Measurements from ENCODE around the gene IFT80. TPM values are rescaled to one million over a fixed set of nuclear protein-coding genes. Genes with fewer than 3 reads are reported as not detected.

The IFT80 gene
- total RNA-seq, 1 experiment from 2014 or later, result 26.9 TPM

DNA sequence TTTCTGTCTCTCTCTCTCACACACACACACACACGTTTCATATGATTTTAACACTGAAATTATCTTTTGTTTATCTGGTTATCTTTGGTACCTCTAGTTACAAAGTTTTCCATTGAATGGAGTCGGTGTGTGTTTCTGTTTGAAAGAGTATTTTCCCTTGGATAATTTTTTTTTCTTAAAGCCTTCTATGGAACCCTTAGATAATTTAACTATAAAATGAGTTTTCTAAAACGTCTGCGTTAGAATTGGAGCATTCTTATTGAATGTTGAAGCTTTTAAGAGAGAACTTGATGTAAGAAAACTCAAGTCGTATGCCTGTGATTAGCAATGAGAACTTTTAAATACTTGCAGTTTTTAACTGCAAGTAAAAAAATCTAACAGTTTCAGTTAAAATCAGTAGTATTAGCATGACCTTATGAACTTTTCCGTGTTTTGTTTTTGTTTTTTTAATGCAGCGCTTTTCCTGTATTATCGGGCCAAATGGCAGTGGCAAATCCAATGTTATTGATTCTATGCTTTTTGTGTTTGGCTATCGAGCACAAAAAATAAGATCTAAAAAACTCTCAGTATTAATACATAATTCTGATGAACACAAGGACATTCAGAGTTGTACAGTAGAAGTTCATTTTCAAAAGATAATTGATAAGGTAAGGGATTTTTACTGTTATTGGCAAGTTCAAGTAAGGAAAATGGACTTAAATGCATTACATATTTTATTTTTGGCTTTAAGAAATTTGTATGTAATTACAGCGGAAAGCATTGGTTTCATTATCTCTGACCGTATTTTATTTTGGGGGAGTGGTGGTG, 3.4 kb upstream of the IFT80 start:
- H3K27ac Mint-ChIP-seq, result 0 out of 2 replicates have a peak overlapping the region, but pooled peaks have one; percentile 34
- CTCF ChIA-PET, result interaction anchor here (1.0 kb wide), 1 partner anchor 47 kb away, joined by 3 read pairs; the partner anchor contains the start of gene TRIM59
- peaks cover 8% of the 10 kb centered on the region; the same call in 1 of the 2 replicates for H3K27me3 Mint-ChIP-seq (ENCODE audit: low read depth)
- no peak for DNase-seq (ENCODE audit: low spot score)
- POLR2A ChIA-PET, result no interaction called here
- peaks cover 36% of the 10 kb centered on the region for H3K4me1 Mint-ChIP-seq
- peak overlapping the region; percentile 99 for H3K4me3 Mint-ChIP-seq
- ATAC-seq, result no peak
- no peaks in the 10 kb centered on the region for H3K9me3 Mint-ChIP-seq
- peaks cover 25% of the 10 kb centered on the region for H3K36me3 Mint-ChIP-seq
- TF ChIP-seq ELF4 (CRISPR knock-in tag; IDR thresholded peaks at IDR 0.05; ENCODE audit: low read depth), result no peak
- no peak for TF ChIP-seq ETV6 (CRISPR knock-in tag; IDR thresholded peaks at IDR 0.05)
- TF ChIP-seq, protein P1, sequence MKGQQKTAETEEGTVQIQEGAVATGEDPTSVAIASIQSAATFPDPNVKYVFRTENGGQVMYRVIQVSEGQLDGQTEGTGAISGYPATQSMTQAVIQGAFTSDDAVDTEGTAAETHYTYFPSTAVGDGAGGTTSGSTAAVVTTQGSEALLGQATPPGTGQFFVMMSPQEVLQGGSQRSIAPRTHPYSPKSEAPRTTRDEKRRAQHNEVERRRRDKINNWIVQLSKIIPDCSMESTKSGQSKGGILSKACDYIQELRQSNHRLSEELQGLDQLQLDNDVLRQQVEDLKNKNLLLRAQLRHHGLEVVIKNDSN (CRISPR knock-in tag; IDR thresholded peaks at IDR 0.05), result no peak
- no peak for TF ChIP-seq ZNF219 (CRISPR knock-in tag; IDR thresholded peaks at IDR 0.05; ENCODE audit: borderline replicate concordance)
- no peak for TF ChIP-seq MXD4 (CRISPR knock-in tag; IDR thresholded peaks at IDR 0.05; ENCODE audit: borderline replicate concordance)
- TF ChIP-seq JAZF1 (CRISPR knock-in tag; IDR thresholded peaks at IDR 0.05), result no peak
- TF ChIP-seq ZBTB21 (CRISPR knock-in tag; IDR thresholded peaks at IDR 0.05; ENCODE audit: borderline replicate concordance), result no peak
- no peak for TF ChIP-seq TEAD4 (CRISPR knock-in tag; IDR thresholded peaks at IDR 0.05)
- no peak for TF ChIP-seq ZNF317 (CRISPR knock-in tag; IDR thresholded peaks at IDR 0.05; ENCODE audit: borderline replicate concordance, low read depth)
- TF ChIP-seq HMGA2 (CRISPR knock-in tag; IDR thresholded peaks at IDR 0.05), result no peak
- TF ChIP-seq, protein P2, sequence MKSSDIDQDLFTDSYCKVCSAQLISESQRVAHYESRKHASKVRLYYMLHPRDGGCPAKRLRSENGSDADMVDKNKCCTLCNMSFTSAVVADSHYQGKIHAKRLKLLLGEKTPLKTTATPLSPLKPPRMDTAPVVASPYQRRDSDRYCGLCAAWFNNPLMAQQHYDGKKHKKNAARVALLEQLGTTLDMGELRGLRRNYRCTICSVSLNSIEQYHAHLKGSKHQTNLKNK (CRISPR knock-in tag; IDR thresholded peaks at IDR 0.05), result no peak
- TF ChIP-seq, protein P3, sequence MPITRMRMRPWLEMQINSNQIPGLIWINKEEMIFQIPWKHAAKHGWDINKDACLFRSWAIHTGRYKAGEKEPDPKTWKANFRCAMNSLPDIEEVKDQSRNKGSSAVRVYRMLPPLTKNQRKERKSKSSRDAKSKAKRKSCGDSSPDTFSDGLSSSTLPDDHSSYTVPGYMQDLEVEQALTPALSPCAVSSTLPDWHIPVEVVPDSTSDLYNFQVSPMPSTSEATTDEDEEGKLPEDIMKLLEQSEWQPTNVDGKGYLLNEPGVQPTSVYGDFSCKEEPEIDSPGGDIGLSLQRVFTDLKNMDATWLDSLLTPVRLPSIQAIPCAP (CRISPR knock-in tag; IDR thresholded peaks at IDR 0.05), result no peak
- TF ChIP-seq ATF1 (CRISPR knock-in tag; IDR thresholded peaks at IDR 0.05), result no peak
- no peak for TF ChIP-seq RELA (CRISPR knock-in tag; IDR thresholded peaks at IDR 0.05; ENCODE audit: borderline replicate concordance)
- no peak for TF ChIP-seq FOXP1 (CRISPR knock-in tag; IDR thresholded peaks at IDR 0.05; ENCODE audit: borderline replicate concordance)
- TF ChIP-seq, protein P4, sequence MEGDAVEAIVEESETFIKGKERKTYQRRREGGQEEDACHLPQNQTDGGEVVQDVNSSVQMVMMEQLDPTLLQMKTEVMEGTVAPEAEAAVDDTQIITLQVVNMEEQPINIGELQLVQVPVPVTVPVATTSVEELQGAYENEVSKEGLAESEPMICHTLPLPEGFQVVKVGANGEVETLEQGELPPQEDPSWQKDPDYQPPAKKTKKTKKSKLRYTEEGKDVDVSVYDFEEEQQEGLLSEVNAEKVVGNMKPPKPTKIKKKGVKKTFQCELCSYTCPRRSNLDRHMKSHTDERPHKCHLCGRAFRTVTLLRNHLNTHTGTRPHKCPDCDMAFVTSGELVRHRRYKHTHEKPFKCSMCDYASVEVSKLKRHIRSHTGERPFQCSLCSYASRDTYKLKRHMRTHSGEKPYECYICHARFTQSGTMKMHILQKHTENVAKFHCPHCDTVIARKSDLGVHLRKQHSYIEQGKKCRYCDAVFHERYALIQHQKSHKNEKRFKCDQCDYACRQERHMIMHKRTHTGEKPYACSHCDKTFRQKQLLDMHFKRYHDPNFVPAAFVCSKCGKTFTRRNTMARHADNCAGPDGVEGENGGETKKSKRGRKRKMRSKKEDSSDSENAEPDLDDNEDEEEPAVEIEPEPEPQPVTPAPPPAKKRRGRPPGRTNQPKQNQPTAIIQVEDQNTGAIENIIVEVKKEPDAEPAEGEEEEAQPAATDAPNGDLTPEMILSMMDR (IDR thresholded peaks at IDR 0.05), result no peak

DNA sequence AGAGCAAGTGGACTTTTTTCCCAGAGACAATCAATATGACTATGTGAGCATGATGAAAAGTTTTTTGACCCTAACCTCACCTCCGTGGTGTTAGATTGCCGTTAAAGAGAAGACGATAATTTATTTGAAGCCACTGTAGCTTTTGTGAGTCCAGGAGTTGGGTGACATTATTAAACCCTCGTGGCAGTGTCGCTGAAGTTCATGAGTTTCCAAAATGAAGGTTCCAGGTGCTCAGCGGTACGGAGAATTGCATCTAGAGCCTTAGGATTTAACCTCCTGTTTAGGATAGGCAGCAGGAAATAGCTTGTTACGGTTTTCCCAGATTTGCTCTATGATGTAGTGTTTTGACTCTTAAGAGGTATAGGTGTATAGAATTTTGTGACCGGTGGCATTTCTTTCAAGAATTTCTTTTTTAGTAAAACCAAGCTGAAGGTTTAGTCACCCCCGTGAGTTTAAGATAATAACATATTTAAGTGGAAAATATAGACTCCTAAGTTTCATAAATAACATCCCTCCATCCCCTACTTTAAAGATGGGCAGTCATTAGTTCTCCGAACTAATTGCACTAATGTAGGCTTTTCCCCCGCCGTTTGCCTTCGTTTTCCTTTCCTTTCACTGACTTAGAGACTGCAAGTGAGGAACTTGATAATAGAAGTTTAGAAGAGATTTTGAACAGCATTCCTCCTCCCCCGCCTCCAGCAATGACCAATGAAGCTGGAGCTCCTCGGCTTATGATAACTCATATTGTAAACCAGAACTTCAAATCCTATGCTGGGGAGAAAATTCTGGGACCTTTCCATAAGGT, 2.5 kb upstream of the IFT80 start:
- ChIA-PET POLR2A (interaction anchor here (1.1 kb wide), 1 partner anchor 48 kb away, joined by 5 read pairs; the partner anchor contains the start of gene TRIM59), CTCF (interaction anchor here (1.0 to 1.1 kb wide), 2 partner anchors 11 to 48 kb away, joined by 3 read pairs; partner anchors contain the start of gene TRIM59)
- Mint-ChIP-seq H3K4me1 (peaks cover 36% of the 10 kb centered on the region), H3K36me3 (peaks cover 25% of the 10 kb centered on the region), H3K27me3 (ENCODE audit: low read depth) (peaks cover 8% of the 10 kb centered on the region; the same call in 1 of the 2 replicates), H3K27ac (peak overlapping the region; percentile 67), H3K4me3 (peak overlapping the region; percentile 99), H3K9me3 (no peaks in the 10 kb centered on the region)
- ATAC-seq (no peak), DNase-seq (ENCODE audit: low spot score) (no peak)
- no peak for TF ChIP-seq ZNF232 (CRISPR knock-in tag; IDR thresholded peaks at IDR 0.05)
- TF ChIP-seq CREM (CRISPR knock-in tag; IDR thresholded peaks at IDR 0.05), result no peak
- TF ChIP-seq, protein P5, sequence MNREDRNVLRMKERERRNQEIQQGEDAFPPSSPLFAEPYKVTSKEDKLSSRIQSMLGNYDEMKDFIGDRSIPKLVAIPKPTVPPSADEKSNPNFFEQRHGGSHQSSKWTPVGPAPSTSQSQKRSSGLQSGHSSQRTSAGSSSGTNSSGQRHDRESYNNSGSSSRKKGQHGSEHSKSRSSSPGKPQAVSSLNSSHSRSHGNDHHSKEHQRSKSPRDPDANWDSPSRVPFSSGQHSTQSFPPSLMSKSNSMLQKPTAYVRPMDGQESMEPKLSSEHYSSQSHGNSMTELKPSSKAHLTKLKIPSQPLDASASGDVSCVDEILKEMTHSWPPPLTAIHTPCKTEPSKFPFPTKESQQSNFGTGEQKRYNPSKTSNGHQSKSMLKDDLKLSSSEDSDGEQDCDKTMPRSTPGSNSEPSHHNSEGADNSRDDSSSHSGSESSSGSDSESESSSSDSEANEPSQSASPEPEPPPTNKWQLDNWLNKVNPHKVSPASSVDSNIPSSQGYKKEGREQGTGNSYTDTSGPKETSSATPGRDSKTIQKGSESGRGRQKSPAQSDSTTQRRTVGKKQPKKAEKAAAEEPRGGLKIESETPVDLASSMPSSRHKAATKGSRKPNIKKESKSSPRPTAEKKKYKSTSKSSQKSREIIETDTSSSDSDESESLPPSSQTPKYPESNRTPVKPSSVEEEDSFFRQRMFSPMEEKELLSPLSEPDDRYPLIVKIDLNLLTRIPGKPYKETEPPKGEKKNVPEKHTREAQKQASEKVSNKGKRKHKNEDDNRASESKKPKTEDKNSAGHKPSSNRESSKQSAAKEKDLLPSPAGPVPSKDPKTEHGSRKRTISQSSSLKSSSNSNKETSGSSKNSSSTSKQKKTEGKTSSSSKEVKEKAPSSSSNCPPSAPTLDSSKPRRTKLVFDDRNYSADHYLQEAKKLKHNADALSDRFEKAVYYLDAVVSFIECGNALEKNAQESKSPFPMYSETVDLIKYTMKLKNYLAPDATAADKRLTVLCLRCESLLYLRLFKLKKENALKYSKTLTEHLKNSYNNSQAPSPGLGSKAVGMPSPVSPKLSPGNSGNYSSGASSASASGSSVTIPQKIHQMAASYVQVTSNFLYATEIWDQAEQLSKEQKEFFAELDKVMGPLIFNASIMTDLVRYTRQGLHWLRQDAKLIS (CRISPR knock-in tag; IDR thresholded peaks at IDR 0.05; ENCODE audit: borderline replicate concordance), result no peak
- TF ChIP-seq, protein P6, sequence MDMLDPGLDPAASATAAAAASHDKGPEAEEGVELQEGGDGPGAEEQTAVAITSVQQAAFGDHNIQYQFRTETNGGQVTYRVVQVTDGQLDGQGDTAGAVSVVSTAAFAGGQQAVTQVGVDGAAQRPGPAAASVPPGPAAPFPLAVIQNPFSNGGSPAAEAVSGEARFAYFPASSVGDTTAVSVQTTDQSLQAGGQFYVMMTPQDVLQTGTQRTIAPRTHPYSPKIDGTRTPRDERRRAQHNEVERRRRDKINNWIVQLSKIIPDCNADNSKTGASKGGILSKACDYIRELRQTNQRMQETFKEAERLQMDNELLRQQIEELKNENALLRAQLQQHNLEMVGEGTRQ (CRISPR knock-in tag; IDR thresholded peaks at IDR 0.05), result no peak
- TF ChIP-seq, protein P7, sequence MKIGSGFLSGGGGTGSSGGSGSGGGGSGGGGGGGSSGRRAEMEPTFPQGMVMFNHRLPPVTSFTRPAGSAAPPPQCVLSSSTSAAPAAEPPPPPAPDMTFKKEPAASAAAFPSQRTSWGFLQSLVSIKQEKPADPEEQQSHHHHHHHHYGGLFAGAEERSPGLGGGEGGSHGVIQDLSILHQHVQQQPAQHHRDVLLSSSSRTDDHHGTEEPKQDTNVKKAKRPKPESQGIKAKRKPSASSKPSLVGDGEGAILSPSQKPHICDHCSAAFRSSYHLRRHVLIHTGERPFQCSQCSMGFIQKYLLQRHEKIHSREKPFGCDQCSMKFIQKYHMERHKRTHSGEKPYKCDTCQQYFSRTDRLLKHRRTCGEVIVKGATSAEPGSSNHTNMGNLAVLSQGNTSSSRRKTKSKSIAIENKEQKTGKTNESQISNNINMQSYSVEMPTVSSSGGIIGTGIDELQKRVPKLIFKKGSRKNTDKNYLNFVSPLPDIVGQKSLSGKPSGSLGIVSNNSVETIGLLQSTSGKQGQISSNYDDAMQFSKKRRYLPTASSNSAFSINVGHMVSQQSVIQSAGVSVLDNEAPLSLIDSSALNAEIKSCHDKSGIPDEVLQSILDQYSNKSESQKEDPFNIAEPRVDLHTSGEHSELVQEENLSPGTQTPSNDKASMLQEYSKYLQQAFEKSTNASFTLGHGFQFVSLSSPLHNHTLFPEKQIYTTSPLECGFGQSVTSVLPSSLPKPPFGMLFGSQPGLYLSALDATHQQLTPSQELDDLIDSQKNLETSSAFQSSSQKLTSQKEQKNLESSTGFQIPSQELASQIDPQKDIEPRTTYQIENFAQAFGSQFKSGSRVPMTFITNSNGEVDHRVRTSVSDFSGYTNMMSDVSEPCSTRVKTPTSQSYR (CRISPR knock-in tag; IDR thresholded peaks at IDR 0.05), result no peak

Data from WTC11 (cell line).